Right lobe of liver (tissue), 4 donors: ENCODE data around the gene PTMA.

Experiments used
- POLR2A ChIP-seq: fragments of 450-650 bp; IDR thresholded peaks from one replicate; pipeline ENCODE4 v1.6.1; 2017; ENCODE audit warnings: antibody characterized with exemption, mild to moderate bottlenecking
- TF ChIP-seq, protein P1 (sequence below), 4 donors: fragments of 200-600 bp in 3 of 4; fragments of 450-650 bp in 1 of 4; IDR thresholded peaks; one replicate each; pipeline versions ENCODE4 v1.5.1 to v1.8.0; 2016 to 2022; ENCODE audit warnings: antibody characterized with exemption in 4 of 4, mild to moderate bottlenecking in 2 of 4
- donor health status: DM: no; HTN: no; CAD: no.
- donor health status: DM: no; HTN: no; CAD: no.
- donor health status: DM: no; HTN: yes; CAD: no.

DNA sequence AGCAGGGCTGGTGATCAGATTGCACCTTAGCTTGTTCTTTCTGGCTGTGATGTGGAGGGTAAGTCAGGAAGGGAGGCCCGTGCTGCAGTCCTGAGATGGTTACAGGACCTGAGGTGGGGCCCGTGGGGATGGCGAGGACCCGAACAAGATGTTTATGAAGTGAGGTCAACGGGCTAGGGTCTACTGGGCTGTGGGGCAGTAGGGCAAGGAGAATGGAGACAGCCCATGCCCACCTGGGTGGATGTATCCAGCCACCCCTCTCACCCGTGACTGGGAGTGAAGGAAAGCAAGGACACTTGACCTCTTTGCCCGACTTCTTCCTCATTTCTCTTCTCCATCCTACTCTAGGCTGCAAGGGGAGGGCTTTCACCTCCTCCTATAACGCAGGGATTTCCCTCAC lies 18.0 kb downstream of the PTMA start:
- TF ChIP-seq, protein P1, sequence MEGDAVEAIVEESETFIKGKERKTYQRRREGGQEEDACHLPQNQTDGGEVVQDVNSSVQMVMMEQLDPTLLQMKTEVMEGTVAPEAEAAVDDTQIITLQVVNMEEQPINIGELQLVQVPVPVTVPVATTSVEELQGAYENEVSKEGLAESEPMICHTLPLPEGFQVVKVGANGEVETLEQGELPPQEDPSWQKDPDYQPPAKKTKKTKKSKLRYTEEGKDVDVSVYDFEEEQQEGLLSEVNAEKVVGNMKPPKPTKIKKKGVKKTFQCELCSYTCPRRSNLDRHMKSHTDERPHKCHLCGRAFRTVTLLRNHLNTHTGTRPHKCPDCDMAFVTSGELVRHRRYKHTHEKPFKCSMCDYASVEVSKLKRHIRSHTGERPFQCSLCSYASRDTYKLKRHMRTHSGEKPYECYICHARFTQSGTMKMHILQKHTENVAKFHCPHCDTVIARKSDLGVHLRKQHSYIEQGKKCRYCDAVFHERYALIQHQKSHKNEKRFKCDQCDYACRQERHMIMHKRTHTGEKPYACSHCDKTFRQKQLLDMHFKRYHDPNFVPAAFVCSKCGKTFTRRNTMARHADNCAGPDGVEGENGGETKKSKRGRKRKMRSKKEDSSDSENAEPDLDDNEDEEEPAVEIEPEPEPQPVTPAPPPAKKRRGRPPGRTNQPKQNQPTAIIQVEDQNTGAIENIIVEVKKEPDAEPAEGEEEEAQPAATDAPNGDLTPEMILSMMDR (IDR thresholded peaks at IDR 0.05), result no peak
- TF ChIP-seq POLR2A, result no peak
